HG03439 (cell line): ENCODE results near the gene GOLT1A.
"Not testable (repeated sequence)": the region's sequence is repeated elsewhere in the genome, so short reads cannot be mapped to it uniquely, and the experiment has no call there.

Experiments used
- ATAC-seq: cut with Tn5 transposase; IDR thresholded peaks from one replicate; pipeline ENCODE4 v1.9.1; 2021; ENCODE audit warnings: mild to moderate bottlenecking, moderate library complexity; ENCODE audit not compliant: unreplicated experiment

Gene GOLT1A

GRCh38 chr1:204249736-204250427, 36.1 kb upstream of the GOLT1A start:
- ATAC-seq: no peak

- ATAC-seq: no peak
Observed at GRCh38 chr1:204248954-204249353, 35.2 kb upstream of the GOLT1A start.

- ATAC-seq: no peak
Observed at GRCh38 chr1:204246876-204247275, 33.1 kb upstream of the GOLT1A start.

- no peak for ATAC-seq
Observed at GRCh38 chr1:204242920-204243319, 29.1 kb upstream of the GOLT1A start.

- no peak for ATAC-seq
Observed at GRCh38 chr1:204241914-204242313, 28.1 kb upstream of the GOLT1A start.

GRCh38 chr1:204241050-204241449, 27.3 kb upstream of the GOLT1A start:
- no peak for ATAC-seq

- no peak for ATAC-seq
Observed at GRCh38 chr1:204240233-204240632, 26.4 kb upstream of the GOLT1A start.

DNA sequence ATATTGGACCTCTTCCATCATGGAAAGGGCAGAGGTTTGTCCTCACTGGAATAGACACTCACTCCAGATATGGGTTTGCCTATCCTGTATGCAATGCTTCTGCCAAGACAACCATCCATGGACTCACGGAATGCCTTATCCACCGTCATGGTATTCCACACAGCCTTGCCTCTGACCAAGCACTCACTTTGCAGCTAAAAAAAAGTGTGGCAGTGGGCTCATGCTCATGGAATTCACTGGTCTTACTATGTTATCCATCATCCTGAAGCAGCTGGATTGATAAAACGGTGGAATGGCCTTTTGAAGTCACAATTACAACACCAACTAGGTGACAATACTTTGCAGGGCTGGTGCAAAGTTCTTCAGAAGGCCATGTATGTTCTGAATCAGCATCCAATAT, 25.6 kb upstream of the GOLT1A start:
- ATAC-seq: not testable (repeated sequence)

GRCh38 chr1:204238520-204238919, 24.7 kb upstream of the GOLT1A start:
- not testable (repeated sequence) for ATAC-seq

DNA sequence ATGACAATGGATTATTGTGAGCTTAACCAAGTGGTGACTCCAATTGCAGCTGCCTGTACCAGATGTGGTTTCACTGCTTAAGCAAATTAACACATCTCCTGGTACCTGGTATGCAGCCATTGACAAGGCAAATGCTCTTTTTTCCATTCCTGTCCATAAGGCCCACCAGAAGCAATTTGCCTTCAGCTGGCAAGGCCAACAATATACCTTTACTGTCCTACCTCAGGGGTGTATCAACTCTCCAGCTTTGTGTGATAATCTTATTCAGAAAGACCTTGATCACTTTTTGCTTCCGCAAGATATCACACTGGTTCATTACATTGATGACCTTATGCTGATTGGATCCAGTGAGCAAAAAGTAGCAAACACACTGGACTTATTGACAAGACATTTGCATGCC, 23.7 kb upstream of the GOLT1A start:
- ATAC-seq: not testable (repeated sequence)

DNA sequence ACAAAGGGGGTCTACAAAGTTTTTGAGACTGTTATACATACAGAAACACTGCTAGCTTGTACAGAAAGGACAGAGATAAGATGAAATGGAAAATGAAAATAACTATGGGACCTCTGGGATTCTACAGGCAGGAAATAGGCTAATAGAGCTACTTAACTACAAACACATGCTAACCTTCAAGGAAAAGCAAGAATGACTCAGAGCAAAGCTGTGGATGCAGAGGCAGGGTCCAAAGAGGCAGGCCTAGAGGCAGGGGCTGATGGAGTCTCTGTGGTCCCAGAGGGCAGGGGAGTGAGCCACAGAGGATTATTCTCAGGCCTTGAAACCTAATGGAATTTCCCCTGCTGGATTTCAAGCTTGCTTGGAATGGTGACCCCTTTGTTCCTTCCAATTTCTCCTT, 18.7 kb upstream of the GOLT1A start:
- ATAC-seq: no peak

GRCh38 chr1:204230211-204230610, 16.4 kb upstream of the GOLT1A start:
- ATAC-seq: no peak

GRCh38 chr1:204228896-204229295, 15.1 kb upstream of the GOLT1A start:
- ATAC-seq: no peak

DNA sequence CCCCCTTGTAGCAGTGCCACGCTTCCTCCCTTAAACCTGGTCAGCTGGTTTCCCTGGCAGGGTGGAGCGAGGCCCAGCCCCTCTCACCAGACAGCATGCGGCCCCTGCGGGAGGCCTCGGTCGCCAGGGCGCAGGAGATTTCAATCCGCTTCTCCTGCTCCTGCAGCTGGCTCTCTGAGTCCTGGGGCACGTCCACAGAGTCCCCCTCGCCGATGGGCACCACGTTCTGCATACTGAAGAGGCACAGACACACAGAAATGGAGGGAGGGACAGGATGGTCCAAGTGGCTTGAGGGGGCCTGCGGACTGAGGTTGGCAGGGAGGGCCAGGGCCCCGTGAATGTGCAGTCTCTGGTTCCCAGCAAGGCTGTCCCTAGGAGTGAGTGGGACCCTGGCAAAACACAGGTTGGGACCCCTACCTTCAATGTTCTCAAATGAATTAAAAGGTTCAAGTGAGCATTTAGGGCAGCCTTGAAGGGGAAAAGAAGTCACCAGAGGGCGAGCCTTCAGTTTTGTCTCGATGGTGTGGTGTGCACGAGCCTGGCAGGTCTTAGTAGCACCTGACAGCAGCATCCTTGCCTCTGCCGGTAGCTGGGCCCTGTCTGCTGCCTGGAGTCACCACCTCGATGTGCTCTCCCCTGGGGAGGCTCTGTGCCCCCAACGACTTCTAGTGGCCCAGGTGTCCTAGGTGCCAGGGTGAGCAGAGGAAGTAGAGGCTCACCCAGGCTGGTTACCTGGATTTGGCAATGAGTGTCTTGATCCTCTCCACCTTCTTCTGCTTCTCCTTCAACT, 14.4 kb upstream of the GOLT1A start:
- ATAC-seq: no peak

DNA sequence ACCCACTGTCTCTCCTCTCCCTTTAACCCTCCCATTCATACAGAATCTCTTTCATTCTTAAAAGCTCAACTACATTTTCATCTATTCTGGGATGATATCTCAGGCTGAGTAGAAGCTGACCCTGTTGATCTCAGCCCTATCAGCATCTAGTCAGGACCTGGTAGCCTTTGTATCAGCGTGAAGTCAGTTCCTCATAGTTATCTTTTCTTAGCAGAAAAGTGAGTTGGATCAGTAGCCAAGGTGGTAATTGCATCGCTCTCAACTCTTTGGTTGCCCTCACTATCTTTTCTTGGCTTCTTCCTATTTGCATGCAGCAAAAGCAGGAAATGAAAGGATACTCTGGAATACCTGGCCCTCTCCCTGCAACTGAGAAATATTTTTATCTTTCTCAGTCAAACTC, 13.6 kb upstream of the GOLT1A start:
- no peak for ATAC-seq

GRCh38 chr1:204225841-204226735, 12.3 kb upstream of the GOLT1A start:
- no peak for ATAC-seq

GRCh38 chr1:204224655-204225054, 10.9 kb upstream of the GOLT1A start:
- no peak for ATAC-seq

DNA sequence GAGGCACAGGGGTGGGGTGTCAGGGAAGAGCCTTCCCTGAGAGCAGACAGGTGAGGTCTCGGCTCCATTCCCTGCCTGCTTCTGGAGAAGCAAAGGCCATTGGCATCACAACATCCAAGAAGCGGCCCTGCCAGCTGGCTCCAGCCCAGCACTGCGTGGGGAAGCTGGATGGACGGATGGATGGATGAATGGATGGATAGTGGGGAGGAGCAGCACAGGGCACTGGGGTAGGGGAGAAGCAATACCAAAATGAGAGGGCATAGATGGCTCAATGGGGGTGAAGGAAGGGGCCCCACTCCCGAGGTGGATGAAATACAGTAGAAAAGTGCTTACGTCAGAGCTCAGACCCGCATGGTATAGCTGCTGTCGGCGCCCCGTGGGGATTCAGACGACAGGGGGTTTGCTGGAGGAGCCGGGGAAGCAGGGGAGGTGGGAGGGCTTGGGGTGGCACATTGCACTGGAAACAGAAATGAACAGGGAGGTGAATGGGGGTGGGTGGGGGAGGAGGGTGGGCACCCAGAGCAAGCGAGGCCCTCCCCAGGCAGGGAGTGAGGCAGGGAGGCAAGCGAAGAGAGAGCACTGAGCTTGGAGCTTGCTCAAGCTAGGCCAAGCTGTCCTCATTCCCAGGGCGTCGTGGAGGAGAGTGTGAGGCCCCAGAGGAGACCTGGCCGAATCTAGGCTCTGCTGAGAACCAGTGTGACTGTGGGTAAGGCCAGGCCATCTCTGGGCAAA, 9.5 kb upstream of the GOLT1A start:
- no peak for ATAC-seq

DNA sequence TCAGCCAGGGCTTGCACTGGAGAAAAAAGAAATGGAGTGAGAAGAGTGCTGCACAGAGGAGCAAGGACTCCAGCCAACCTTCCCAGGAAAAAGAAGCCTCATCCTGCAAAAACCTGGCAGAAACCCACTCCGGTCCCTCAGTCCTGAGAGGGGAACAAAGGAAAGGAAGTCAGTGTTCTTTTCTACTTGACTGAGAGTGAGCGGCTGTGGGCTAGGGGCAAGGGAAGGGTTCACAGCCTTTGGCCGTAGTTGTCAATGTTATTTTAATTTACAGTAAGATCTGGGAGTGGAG, 8.9 kb upstream of the GOLT1A start:
- no peak for ATAC-seq

GRCh38 chr1:204222006-204222763, 8.4 kb upstream of the GOLT1A start:
- ATAC-seq: no peak
